K562 (cell line): Measurements from ENCODE around the gene MAPT. TPM values are rescaled to one million over a fixed set of nuclear protein-coding genes. Genes with fewer than 3 reads are reported as not detected.

Source experiments
- ATAC-seq: fragments of 200-7000 bp; cut with Tn5 transposase; 3 replicates; pipeline ENCODE4 v1.9.1; 2020; ENCODE audit warnings: moderate library complexity
- BruUV-seq: library from RNA; stranded (reverse); fragments of 400-500 nt; replicated peaks from 2 replicates; lab custom pipeline; 2021; lab: Mats Ljungman, UMichigan
- CTCF ChIA-PET: fragments of 300-600 bp; formaldehyde crosslinking; extraction: SDS; loops from one replicate; lab custom pipeline; 2021; ENCODE audit warnings: low intra/inter-chr PET ratio; lab: Yijun Ruan, JAX
- POLR2A ChIA-PET: fragments of 300-600, 350-650 bp; sonication (Branson Sonifier 250); formaldehyde crosslinking; extraction: SDS; loops from one replicate; lab custom pipeline; 2021; ENCODE audit warnings: antibody characterized with exemption, inconsistent platforms; lab: Yijun Ruan, JAX
- DNase-seq, 4 experiments: peaks; one replicate each; pipeline versions ENCODE4 v3.0.0 to v3.0.0-alpha.2; 2011 to 2018; ENCODE audit warnings: low spot score in 3 of 4, mixed read lengths in 3 of 4; ENCODE audit errors: extremely low read depth in 1 of 4
- FAIRE-seq: peaks from 2 replicates; lab custom pipeline; 2011; peaks lifted over from hg19 to GRCh38; lab: Jason Lieb, UNC
- H2AFZ ChIP-seq: 2 replicates; pipeline ENCODE4 v1.6.0; 2011; ENCODE audit warnings: low read depth, low read length, control low read depth, inconsistent platforms
- H3K27ac ChIP-seq: fragments of 200-600 bp; 3 replicates; pipeline ENCODE4 v1.8.0; 2011; ENCODE audit warnings: low read depth, mild to moderate bottlenecking, control low read depth, inconsistent platforms, low read length, moderate library complexity, mixed read lengths; ENCODE audit errors: extremely low read depth
- H3K27me3 ChIP-seq, 2 experiments: fragments of 300-600 bp in 1 of 2; 2 replicates in 1 of 2; 3 replicates in 1 of 2; pipeline versions ENCODE4 v1.6.0 to v1.8.0; 2011; ENCODE audit warnings: inconsistent platforms in 2 of 2, low read length in 2 of 2, mild to moderate bottlenecking in 1 of 2, mixed read lengths in 1 of 2, moderate library complexity in 1 of 2; ENCODE audit not compliant: control insufficient read depth in 2 of 2, insufficient read depth in 2 of 2
- H3K36me3 ChIP-seq: fragments of 300-600 bp; 3 replicates; pipeline ENCODE4 v1.8.0; 2011; ENCODE audit warnings: mild to moderate bottlenecking, low read length, inconsistent platforms; ENCODE audit not compliant: control insufficient read depth, insufficient read depth
- H3K4me1 ChIP-seq, 2 experiments: fragments of 200-600 bp in 1 of 2; replicated peaks in 1 of 2; 2 replicates in 1 of 2; 3 replicates in 1 of 2; pipeline versions ENCODE4 v1.5.1 to v1.8.0; 2011; ENCODE audit warnings: inconsistent platforms in 2 of 2, low read length in 2 of 2, mild to moderate bottlenecking in 1 of 2, mixed read lengths in 1 of 2, moderate library complexity in 1 of 2; ENCODE audit not compliant: control insufficient read depth in 2 of 2, insufficient read depth in 2 of 2
- H3K4me2 ChIP-seq: 2 replicates; pipeline ENCODE4 v1.6.1; 2011; ENCODE audit warnings: low read length, control low read depth, inconsistent platforms, mixed read lengths; ENCODE audit not compliant: insufficient read depth
- H3K4me3 ChIP-seq: fragments of 200-600 bp; sonication (generic), shearing (Covaris generic); 2 replicates; pipeline ENCODE4 v1.5.1; 2016; ENCODE audit warnings: control low read depth, inconsistent platforms
- H3K79me2 ChIP-seq: fragments of 200-600 bp; 3 replicates; pipeline ENCODE4 v1.8.0; 2011; ENCODE audit warnings: low read length, inconsistent platforms; ENCODE audit not compliant: control insufficient read depth, insufficient read depth
- H3K9ac ChIP-seq, 2 experiments: 2 replicates each; pipeline versions ENCODE4 v1.6.0 to v1.6.1; 2011; ENCODE audit warnings: low read depth in 2 of 2, low read length in 2 of 2, control low read depth in 1 of 2, inconsistent platforms in 1 of 2, mild to moderate bottlenecking in 1 of 2, mixed read lengths in 1 of 2; ENCODE audit not compliant: insufficient read depth in 1 of 2
- H3K9me1 ChIP-seq: one replicate; pipeline ENCODE4 v1.6.0; 2011; ENCODE audit warnings: inconsistent platforms, mild to moderate bottlenecking, low read length, moderate library complexity; ENCODE audit not compliant: control insufficient read depth, insufficient read depth
- H3K9me3 ChIP-seq: replicated peaks from 2 replicates; pipeline ENCODE4 v1.5.1; 2011; ENCODE audit warnings: low read depth, low read length, inconsistent platforms; ENCODE audit not compliant: control insufficient read depth, insufficient read depth
- H4K20me1 ChIP-seq: replicated peaks from 2 replicates; pipeline ENCODE4 v1.6.1; 2011; ENCODE audit warnings: low read length, inconsistent platforms, mixed read lengths; ENCODE audit not compliant: control insufficient read depth, insufficient read depth
- C11orf30 ChIP-seq: fragments of 450-650 bp; IDR thresholded peaks from 2 replicates; pipeline ENCODE4 v1.6.1; 2016; ENCODE audit warnings: low read depth, mild to moderate bottlenecking
- ETV1 ChIP-seq: fragments of 450-650 bp; conservative IDR thresholded peaks from 2 replicates; pipeline ENCODE4 v1.6.1; 2016; ENCODE audit warnings: missing genetic modification characterization, control low read depth, low read depth, missing compliant biosample characterization
- GABPA ChIP-seq: fragments of 200-800 bp; sonication (Bioruptor generic); conservative IDR thresholded peaks from 2 replicates; pipeline ENCODE4 v1.6.1; 2016; ENCODE audit warnings: low read depth, missing genetic modification characterization, missing compliant biosample characterization
- MEIS2 ChIP-seq: fragments of 450-650 bp; IDR thresholded peaks from 2 replicates; pipeline ENCODE4 v1.6.1; 2014; ENCODE audit warnings: mild to moderate bottlenecking; ENCODE audit not compliant: partially characterized antibody
- MYBL2 ChIP-seq, 2 experiments: fragments of 450-650 bp in 1 of 2; sonication (generic) in 1 of 2; formaldehyde crosslinking in 1 of 2; IDR thresholded peaks; 2 replicates each; pipeline versions ENCODE4 v1.6.1 to v1.8.1; 2017 to 2022; ENCODE audit warnings: borderline replicate concordance in 1 of 2, inconsistent platforms in 1 of 2, low read depth in 1 of 2, mild to moderate bottlenecking in 1 of 2, missing genetic modification reagents in 1 of 2, moderate library complexity in 1 of 2
- NR2C2 ChIP-seq, 2 experiments: fragments of 200-800 bp in 1 of 2; sonication (Bioruptor generic) in 1 of 2; sonication (generic) in 1 of 2; formaldehyde crosslinking in 1 of 2; IDR thresholded peaks; 2 replicates each; pipeline versions ENCODE4 v1.6.1 to v1.8.0; 2016 to 2022; ENCODE audit warnings: mild to moderate bottlenecking in 1 of 2, missing compliant biosample characterization in 1 of 2, missing genetic modification characterization in 1 of 2, missing genetic modification reagents in 1 of 2
- ZNF239 ChIP-seq: fragments of 250-450 bp; sonication (Bioruptor Pico); IDR thresholded peaks from 2 replicates; pipeline ENCODE4 v1.4.0; 2020; ENCODE audit warnings: mild to moderate bottlenecking
- in situ Hi-C: fragments of 300-500 bp; cut with MboI; formaldehyde crosslinking; loops from 4 replicates; pipeline ENCODE4 v1.15.0; 2018; ENCODE audit warnings: inconsistent platforms, mixed read lengths
- intact Hi-C: fragments of 100-400 bp; cut with micrococcal nuclease; formaldehyde crosslinking; loops from 2 replicates; pipeline ENCODE4 v1.14.2; 2022
- polyA plus RNA-seq, 8 experiments: library from polyadenylated mRNA; depleted of rRNA in 4 of 8; stranded (reverse) in 5 of 8; unstranded in 3 of 8; fragments of >200 nt; fragmentation: Nextera tagmentation in 2 of 8; fragmentation: Illumina TruSeq in 1 of 8; extraction: Ambion mirVana in 2 of 8; extraction: Trizol in 1 of 8; gene quantifications; 2 replicates each; pipeline versions ENCODE4 v1.2.1 to v1.2.3, GENCODE V29; 2011 to 2014; ENCODE audit warnings: inconsistent platforms in 1 of 8, missing spikeins in 1 of 8
- total RNA-seq, 7 experiments: library from RNA; depleted of rRNA in 6 of 7; stranded (reverse); fragments of >200 nt in 6 of 7; fragmentation: Illumina TruSeq in 2 of 7; extraction: Trizol in 2 of 7; gene quantifications; 2 replicates each; pipeline versions ENCODE4 v1.2.1 to v1.2.3, GENCODE V29; 2011 to 2021; ENCODE audit warnings: low replicate concordance in 1 of 7
- TF ChIP-seq, protein P1 (sequence below), 2 experiments: IDR thresholded peaks in 1 of 2; conservative IDR thresholded peaks in 1 of 2; 2 replicates each; pipeline ENCODE4 v1.6.1; 2016; ENCODE audit warnings: low read depth in 2 of 2, mild to moderate bottlenecking in 1 of 2, missing compliant biosample characterization in 1 of 2, missing genetic modification characterization in 1 of 2, moderate library complexity in 1 of 2
- TF ChIP-seq, protein P2 (sequence below): fragments of 450-650 bp; IDR thresholded peaks from 2 replicates; pipeline ENCODE4 v1.6.1; 2016

The MAPT gene
- total and polyA plus RNA-seq, 9 of the 15 experiments (the other 6 are each of a cell fraction or from before 2014, with no cell fraction given), result 0.04 to 1.1 (median 0.36) TPM

GRCh38 chr17:45925311-45925710, 31.0 kb downstream of the MAPT start:
- H3K4me1 ChIP-seq, result 0 out of 5 replicates have a peak, but pooled peaks cover 0 to 6% of the 10 kb centered on the region in 2 experiments
- intact Hi-C loops, result no loop called here
- FAIRE-seq, result no peak

More at GRCh38 chr17:45925311-45925710, 31.0 kb downstream of the MAPT start:
- DNase-seq (no peak), ATAC-seq (no peak)
- no peak for TF ChIP-seq C11orf30
- TF ChIP-seq, protein P1, sequence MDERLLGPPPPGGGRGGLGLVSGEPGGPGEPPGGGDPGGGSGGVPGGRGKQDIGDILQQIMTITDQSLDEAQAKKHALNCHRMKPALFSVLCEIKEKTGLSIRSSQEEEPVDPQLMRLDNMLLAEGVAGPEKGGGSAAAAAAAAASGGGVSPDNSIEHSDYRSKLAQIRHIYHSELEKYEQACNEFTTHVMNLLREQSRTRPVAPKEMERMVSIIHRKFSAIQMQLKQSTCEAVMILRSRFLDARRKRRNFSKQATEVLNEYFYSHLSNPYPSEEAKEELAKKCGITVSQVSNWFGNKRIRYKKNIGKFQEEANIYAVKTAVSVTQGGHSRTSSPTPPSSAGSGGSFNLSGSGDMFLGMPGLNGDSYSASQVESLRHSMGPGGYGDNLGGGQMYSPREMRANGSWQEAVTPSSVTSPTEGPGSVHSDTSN (CRISPR knock-in tag; IDR thresholded peaks at IDR 0.05; ENCODE audit: low read depth), result no peak
- TF ChIP-seq, protein P1 (tag; conservative IDR thresholded peaks at IDR 0.05; ENCODE audit: low read depth), result peak; percentile 89
- no peak for TF ChIP-seq MYBL2 (IDR thresholded peaks at IDR 0.05; ENCODE audit: low read depth)
- no peak for TF ChIP-seq MYBL2 (CRISPR knock-in tag; IDR thresholded peaks at IDR 0.05; ENCODE audit: borderline replicate concordance)
- peak; percentile 91 for TF ChIP-seq ETV1
- peak; percentile 67 for TF ChIP-seq GABPA (tag)
- no peak for TF ChIP-seq ZNF239 (CRISPR knock-in tag)
- TF ChIP-seq, protein P2, sequence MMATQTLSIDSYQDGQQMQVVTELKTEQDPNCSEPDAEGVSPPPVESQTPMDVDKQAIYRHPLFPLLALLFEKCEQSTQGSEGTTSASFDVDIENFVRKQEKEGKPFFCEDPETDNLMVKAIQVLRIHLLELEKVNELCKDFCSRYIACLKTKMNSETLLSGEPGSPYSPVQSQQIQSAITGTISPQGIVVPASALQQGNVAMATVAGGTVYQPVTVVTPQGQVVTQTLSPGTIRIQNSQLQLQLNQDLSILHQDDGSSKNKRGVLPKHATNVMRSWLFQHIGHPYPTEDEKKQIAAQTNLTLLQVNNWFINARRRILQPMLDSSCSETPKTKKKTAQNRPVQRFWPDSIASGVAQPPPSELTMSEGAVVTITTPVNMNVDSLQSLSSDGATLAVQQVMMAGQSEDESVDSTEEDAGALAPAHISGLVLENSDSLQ, result peak; percentile 77
- no peak for TF ChIP-seq NR2C2 (CRISPR knock-in tag; IDR thresholded peaks at IDR 0.05)
- peak; percentile 47; the same call in 1 of the 2 replicates for TF ChIP-seq NR2C2 (tag; IDR thresholded peaks at IDR 0.05)
- peak; percentile 95 for TF ChIP-seq MEIS2
- peaks cover 2 to 19% of the 10 kb centered on the region in 2 experiments; a peak in 3 of 5 replicates for H3K27me3 ChIP-seq
- H3K9me1 ChIP-seq, result no peaks in the 10 kb centered on the region
- in situ Hi-C loops, result no loop called here
- CTCF ChIA-PET, result no interaction called here
- no peak overlapping the region for H2AFZ ChIP-seq
- no peaks in the 10 kb centered on the region for H3K9me3 ChIP-seq
- no peaks in the 10 kb centered on the region for H3K79me2 ChIP-seq
- no peaks in the 10 kb centered on the region for H3K36me3 ChIP-seq
- H3K4me3 ChIP-seq, result no peak overlapping the region
- H3K27ac ChIP-seq, result no peak overlapping the region
- no peak overlapping the region for H3K9ac ChIP-seq
- H3K4me2 ChIP-seq, result no peak overlapping the region
- POLR2A ChIA-PET, result no interaction called here
- no TSS peak for BruUV-seq
- H4K20me1 ChIP-seq, result no peaks in the 10 kb centered on the region; the same call in 1 of the 2 replicates
